Activated CD4-positive, CD25-positive, alpha-beta regulatory T cell treated with anti-CD3 and anti-CD28 coated beads, Interleukin-2, amount 50 U/mL, for 72 hours (primary cell): ENCODE data around the gene WFS1.

ENCODE experiments used
- DNase-seq: peaks from one replicate; pipeline ENCODE4 v3.0.0; 2021

Gene WFS1

DNA sequence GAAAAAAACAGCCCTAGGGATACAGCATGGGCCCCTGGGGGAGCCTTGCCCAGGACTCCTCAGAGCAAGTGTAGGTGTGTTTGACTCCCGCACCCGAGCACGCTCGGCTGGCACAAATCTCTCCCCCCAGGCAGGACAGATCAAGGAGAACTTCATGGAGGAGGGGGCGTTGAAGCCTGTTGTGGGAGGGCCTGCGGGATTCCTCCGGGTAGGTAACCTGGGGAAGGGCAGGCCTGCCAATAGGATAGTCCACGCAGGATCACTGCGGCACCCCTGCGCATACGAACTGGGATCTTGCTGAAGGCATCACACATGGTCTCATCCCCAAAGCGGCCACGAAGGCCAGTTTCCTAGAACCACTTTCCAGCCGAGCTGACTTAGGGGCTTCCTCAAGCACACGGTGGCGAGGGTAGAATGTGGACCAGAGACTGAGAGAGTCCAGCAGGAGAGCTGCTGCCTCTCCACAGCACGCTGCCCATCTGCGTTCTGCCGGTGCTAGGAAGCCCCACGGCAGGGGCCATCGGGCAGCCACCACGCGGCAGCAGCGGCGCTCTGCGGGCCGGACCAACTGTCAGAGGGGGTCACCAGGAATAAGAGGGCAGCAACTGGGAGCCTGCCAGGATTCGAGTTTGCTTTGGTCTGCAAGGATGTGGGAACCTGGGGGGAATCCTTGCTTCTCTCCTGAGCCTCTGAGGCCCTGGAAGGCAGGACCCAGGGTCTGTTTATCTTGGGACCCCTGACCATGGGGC is 56.8 kb downstream of the WFS1 start:
- DNase-seq: no peak

- peak; percentile 87 for DNase-seq
Measured at GRCh38 chr4:6327220-6327917, 57.7 kb downstream of the WFS1 start.

GRCh38 chr4:6328526-6328925 is 58.9 kb downstream of the WFS1 start:
- no peak for DNase-seq

GRCh38 chr4:6329478-6330383 is 60.1 kb downstream of the WFS1 start:
- DNase-seq: no peak

DNA sequence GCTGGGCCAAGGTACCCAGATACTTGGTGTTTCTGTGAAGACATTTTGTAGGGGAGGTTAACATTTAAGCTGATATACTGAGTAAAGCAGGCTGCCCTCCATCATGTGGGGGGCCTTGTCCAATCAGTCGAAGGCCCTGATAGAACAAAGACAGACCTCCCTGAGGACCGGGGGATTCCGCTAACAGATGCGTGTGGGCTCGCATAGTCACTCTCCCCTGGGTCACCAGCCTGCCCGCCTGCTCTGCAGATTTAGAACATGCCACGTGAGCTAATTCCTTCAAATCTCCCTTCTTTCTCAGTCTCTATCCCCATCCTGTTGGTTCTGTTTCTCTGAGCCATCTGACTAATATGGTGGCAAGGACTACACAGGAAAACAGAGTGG is 60.7 kb downstream of the WFS1 start:
- DNase-seq: no peak

DNA sequence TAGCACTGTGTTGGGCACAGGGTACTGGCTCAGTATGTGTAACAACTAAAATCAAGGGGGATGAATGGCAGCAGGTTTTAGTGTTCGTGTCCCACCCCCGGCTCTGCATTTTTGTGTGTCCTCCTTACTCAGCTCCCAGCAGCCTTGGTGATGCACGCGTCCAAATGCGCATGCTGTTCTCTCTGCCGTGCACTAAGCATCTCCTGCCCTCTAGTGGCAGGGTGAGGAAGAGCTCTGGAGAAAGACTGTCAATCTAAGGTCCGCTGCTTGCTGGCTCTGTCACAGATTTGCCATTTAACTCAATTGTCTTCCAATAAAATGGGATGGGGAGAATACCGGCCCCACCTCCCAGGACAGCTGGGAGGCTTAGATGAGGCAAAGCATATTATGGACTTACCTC is 61.4 kb downstream of the WFS1 start:
- DNase-seq: no peak

- no peak for DNase-seq
Measured at GRCh38 chr4:6331468-6331867, 61.8 kb downstream of the WFS1 start.

GRCh38 chr4:6332042-6332668 is 62.5 kb downstream of the WFS1 start:
- peak; percentile 49 for DNase-seq

GRCh38 chr4:6332669-6333050 is 63.0 kb downstream of the WFS1 start:
- DNase-seq: no peak

DNA sequence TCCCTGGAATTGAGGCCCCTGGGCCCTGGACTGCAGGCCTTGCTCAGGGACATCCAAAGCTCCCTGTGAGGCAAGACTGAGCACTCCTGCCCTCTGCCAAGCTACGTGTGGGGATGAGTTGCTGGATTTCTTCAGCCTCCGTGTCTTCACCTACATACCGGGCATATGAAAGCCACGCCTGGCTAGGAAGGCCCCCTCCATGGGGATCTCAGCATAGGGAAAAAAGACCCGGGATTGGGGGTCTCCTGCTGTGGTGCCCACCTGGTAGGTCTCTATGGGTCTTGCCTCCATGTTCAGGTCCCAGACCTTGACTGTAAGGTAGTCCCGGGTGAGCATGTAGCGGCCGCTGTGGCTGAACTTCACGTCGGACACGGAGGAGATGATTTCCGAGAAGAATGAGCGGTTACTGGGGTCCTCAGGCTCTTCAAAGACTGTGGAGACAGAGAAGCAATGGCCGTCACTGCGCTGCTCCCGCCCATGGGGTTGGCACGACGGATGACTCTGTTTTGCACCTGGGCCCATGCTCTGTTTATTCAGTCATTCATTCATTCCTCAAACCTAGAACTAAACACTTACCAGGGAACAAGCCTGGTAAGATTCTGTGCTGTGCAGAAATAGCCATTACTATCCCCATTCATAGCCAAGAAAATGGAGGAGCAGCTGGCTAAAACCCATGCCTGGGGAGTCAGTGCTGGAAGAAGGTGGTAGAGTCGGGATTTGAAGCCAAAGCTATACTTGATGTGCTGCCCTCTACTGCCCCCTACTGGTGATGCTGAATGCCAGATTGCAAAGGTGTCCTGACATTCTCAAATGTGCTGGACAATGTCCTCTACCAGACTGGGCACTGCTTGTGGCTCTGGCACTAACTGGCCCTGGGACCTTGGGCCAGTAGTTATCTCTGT is 63.9 kb downstream of the WFS1 start:
- peak; percentile 48 for DNase-seq

- DNase-seq: no peak
Measured at GRCh38 chr4:6334203-6334887, 64.7 kb downstream of the WFS1 start.

GRCh38 chr4:6335040-6335590 is 65.5 kb downstream of the WFS1 start:
- no peak for DNase-seq

- DNase-seq: no peak
Measured at GRCh38 chr4:6336166-6336565, 66.5 kb downstream of the WFS1 start.

- DNase-seq: no peak
Measured at GRCh38 chr4:6337331-6337935, 67.8 kb downstream of the WFS1 start.

GRCh38 chr4:6338175-6338950 is 68.7 kb downstream of the WFS1 start:
- no peak for DNase-seq

GRCh38 chr4:6338951-6339817 is 69.5 kb downstream of the WFS1 start:
- DNase-seq: no peak

DNA sequence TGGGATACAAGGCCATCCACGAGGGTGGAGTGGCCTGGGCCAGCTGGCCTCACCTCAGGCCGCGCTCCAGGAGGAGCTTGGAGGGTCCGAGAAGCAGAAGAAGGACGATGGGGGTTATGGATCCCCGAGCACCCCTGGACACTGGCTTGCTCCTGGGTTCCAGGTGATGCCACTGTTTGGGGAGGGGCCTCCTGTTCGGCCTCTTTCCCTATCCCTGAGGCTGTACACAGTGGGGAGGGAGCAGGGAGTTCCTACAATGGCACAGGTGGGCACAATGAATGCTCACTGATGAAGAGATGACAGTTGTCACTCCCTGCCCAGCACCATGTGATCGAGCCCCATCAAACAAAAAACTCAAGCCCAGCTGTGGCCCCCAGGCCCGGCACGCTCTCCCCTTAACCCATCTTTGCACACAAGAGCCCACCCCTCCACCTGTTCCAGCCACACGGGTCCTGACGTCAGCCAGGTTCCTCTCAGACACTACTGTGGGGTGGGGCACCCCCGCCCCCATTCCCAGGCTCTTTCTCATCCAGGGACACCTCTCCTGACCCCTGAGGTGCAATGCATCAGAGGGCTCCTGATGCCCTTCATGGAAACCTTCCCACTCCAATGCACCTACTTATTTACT is 70.3 kb downstream of the WFS1 start:
- no peak for DNase-seq

- DNase-seq: no peak
Measured at GRCh38 chr4:6340446-6341015, 70.9 kb downstream of the WFS1 start.
